ENCODE data around the gene MMP17.

DNA sequence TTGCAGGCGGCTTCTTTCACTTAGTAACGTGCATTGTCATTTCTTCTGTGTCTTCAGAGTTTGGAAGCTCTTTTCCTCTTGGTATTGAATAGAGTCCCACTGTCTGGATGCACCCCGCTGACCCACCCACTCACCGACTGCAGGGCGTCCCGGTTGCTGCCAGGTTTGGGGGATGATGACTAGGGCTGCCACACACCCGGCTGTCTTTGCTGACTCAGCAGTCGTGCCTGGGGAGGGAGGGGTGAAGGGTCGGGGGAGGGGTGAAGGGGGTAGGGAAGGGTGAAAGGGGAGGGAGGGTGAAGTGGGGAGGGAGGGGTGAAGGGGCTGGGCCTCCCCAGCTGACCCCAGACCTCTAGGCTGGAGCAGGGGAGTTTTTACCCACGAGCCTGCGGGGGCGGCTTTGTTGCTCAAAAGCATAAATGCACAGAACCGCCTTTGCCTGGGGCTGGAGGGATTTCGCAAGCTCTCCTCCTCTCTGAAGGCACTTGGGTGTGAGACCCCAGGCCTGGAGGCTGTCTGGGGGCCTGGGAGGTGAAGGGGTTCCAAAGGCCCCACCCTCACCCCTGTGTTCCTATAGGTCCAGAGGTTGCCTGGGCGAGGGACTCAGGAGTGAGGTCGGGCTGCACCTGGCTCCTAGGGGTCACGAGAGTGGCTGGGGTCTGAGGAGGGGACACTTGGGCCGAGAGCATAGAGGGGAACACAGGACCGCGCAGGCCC is 35.0 kb downstream of the MMP17 start:
- TF ChIP-seq TCF7L2 (IDR thresholded peaks at IDR 0.05; ENCODE audit: borderline replicate concordance, low read depth, low read length) (no peak), ZEB2 (tag by site-specific recombination; IDR thresholded peaks at IDR 0.05) (no peak)
- TF ChIP-seq, protein P1, sequence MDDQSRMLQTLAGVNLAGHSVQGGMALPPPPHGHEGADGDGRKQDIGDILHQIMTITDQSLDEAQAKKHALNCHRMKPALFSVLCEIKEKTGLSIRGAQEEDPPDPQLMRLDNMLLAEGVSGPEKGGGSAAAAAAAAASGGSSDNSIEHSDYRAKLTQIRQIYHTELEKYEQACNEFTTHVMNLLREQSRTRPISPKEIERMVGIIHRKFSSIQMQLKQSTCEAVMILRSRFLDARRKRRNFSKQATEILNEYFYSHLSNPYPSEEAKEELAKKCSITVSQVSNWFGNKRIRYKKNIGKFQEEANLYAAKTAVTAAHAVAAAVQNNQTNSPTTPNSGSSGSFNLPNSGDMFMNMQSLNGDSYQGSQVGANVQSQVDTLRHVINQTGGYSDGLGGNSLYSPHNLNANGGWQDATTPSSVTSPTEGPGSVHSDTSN (CRISPR knock-in tag; IDR thresholded peaks at IDR 0.05), result no peak
- TF ChIP-seq, protein P2, sequence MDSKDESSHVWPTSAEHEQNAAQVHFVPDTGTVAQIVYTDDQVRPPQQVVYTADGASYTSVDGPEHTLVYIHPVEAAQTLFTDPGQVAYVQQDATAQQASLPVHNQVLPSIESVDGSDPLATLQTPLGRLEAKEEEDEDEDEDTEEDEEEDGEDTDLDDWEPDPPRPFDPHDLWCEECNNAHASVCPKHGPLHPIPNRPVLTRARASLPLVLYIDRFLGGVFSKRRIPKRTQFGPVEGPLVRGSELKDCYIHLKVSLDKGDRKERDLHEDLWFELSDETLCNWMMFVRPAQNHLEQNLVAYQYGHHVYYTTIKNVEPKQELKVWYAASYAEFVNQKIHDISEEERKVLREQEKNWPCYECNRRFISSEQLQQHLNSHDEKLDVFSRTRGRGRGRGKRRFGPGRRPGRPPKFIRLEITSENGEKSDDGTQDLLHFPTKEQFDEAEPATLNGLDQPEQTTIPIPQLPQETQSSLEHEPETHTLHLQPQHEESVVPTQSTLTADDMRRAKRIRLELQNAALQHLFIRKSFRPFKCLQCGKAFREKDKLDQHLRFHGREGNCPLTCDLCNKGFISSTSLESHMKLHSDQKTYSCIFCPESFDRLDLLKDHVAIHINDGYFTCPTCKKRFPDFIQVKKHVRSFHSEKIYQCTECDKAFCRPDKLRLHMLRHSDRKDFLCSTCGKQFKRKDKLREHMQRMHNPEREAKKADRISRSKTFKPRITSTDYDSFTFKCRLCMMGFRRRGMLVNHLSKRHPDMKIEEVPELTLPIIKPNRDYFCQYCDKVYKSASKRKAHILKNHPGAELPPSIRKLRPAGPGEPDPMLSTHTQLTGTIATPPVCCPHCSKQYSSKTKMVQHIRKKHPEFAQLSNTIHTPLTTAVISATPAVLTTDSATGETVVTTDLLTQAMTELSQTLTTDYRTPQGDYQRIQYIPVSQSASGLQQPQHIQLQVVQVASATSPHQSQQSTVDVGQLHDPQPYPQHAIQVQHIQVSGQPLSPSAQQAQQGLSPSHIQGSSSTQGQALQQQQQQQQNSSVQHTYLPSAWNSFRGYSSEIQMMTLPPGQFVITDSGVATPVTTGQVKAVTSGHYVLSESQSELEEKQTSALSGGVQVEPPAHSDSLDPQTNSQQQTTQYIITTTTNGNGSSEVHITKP (tag by site-specific recombination; IDR thresholded peaks at IDR 0.05), result no peak
- TF ChIP-seq, protein P3, sequence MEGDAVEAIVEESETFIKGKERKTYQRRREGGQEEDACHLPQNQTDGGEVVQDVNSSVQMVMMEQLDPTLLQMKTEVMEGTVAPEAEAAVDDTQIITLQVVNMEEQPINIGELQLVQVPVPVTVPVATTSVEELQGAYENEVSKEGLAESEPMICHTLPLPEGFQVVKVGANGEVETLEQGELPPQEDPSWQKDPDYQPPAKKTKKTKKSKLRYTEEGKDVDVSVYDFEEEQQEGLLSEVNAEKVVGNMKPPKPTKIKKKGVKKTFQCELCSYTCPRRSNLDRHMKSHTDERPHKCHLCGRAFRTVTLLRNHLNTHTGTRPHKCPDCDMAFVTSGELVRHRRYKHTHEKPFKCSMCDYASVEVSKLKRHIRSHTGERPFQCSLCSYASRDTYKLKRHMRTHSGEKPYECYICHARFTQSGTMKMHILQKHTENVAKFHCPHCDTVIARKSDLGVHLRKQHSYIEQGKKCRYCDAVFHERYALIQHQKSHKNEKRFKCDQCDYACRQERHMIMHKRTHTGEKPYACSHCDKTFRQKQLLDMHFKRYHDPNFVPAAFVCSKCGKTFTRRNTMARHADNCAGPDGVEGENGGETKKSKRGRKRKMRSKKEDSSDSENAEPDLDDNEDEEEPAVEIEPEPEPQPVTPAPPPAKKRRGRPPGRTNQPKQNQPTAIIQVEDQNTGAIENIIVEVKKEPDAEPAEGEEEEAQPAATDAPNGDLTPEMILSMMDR (tag by site-specific recombination; IDR thresholded peaks at IDR 0.05), result no peak
- TF ChIP-seq, protein P4, sequence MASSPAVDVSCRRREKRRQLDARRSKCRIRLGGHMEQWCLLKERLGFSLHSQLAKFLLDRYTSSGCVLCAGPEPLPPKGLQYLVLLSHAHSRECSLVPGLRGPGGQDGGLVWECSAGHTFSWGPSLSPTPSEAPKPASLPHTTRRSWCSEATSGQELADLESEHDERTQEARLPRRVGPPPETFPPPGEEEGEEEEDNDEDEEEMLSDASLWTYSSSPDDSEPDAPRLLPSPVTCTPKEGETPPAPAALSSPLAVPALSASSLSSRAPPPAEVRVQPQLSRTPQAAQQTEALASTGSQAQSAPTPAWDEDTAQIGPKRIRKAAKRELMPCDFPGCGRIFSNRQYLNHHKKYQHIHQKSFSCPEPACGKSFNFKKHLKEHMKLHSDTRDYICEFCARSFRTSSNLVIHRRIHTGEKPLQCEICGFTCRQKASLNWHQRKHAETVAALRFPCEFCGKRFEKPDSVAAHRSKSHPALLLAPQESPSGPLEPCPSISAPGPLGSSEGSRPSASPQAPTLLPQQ (tag by site-specific recombination; IDR thresholded peaks at IDR 0.05), result no peak
